ENCODE data around the gene THAP5. TPM values are rescaled to one million over a fixed set of nuclear protein-coding genes. Genes with fewer than 3 reads are reported as not detected.

Gene THAP5
- total and polyA plus RNA-seq, 3 donors from 2014 or later = 29.7 to 48.1 (median 29.9) TPM

- Histone ChIP-seq H3K9me3 (no peaks in the 10 kb centered on the region), H3K4me1 (no peaks in the 10 kb centered on the region), H3K27ac (no peak overlapping the region), H3K27me3 (no peaks in the 10 kb centered on the region), H3K36me3 (ENCODE audit: low read depth, missing control alignments) (no peaks in the 10 kb centered on the region), H3K4me3 (no peak overlapping the region)
- intact Hi-C loops (cut with DNase I; ENCODE audit: low total_unique reads) = no loop called here
- 83 to 84% methylated on average over 2 of the region's 2 CpGs for WGBS, 2 donors
- no peak for DNase-seq
- TF ChIP-seq CTCF (IDR thresholded peaks at IDR 0.05) (no peak), POLR2A (IDR thresholded peaks at IDR 0.05) (no peak)
Measured at GRCh38 chr7:108515630-108516029, 53.9 kb downstream of the THAP5 start.

GRCh38 chr7:108515013-108515412 lies 54.5 kb downstream of the THAP5 start:
- Histone ChIP-seq H3K9me3 (no peaks in the 10 kb centered on the region), H3K27me3 (no peaks in the 10 kb centered on the region), H3K4me1 (no peaks in the 10 kb centered on the region), H3K4me3 (no peak overlapping the region), H3K36me3 (ENCODE audit: low read depth, missing control alignments) (no peaks in the 10 kb centered on the region), H3K27ac (no peak overlapping the region)
- TF ChIP-seq POLR2A (IDR thresholded peaks at IDR 0.05) (no peak), CTCF (IDR thresholded peaks at IDR 0.05) (no peak)
- intact Hi-C loops (cut with DNase I; ENCODE audit: low total_unique reads) = no loop called here
- DNase-seq = no peak
- WGBS, 2 donors = 61 to 62% methylated on average over 3 of the region's 3 CpGs

Other genes starting within 250 kb of the THAP5 start
- gene NRCAM, start 113.3 kb downstream of the THAP5 start, total RNA-seq = 1 to 10 TPM; 7.4 to 7.6 TPM
- gene NRCAM, start 113.3 kb downstream of the THAP5 start, polyA plus RNA-seq (ENCODE audit: insufficient read depth, low read depth, low replicate concordance) = 11.4 TPM
- 10 to 100 TPM; 23.5 to 30.1 TPM for gene PNPLA8, start 43.6 kb downstream of the THAP5 start, total RNA-seq
- 14.0 TPM for gene PNPLA8, start 43.6 kb downstream of the THAP5 start, polyA plus RNA-seq (ENCODE audit: insufficient read depth, low read depth, low replicate concordance)
- 10 to 100 TPM; 28.8 to 37.7 TPM for gene DNAJB9, start 168 bp upstream of the THAP5 start, total RNA-seq
- 63.3 TPM for gene DNAJB9, start 168 bp upstream of the THAP5 start, polyA plus RNA-seq (ENCODE audit: insufficient read depth, low read depth, low replicate concordance)